Measurements from ENCODE around the gene CREB5. TPM values are rescaled to one million over a fixed set of nuclear protein-coding genes. Genes with fewer than 3 reads are reported as not detected.

The CREB5 gene
- total and polyA plus RNA-seq, 11 donors, result 7.6 to 38.7 (median 15.2) TPM

- Histone ChIP-seq H3K27ac (no peak overlapping the region), H3K36me3 (no peaks in the 10 kb centered on the region), H3K27me3 (no peaks in the 10 kb centered on the region), H3K9me3 (no peaks in the 10 kb centered on the region), H3K4me1 (peaks cover 0 to 13% (median 0%) of the 10 kb centered on the region in 12 donors), H3K4me3 (no peak overlapping the region)
- WGBS, 4 donors, result 89 to 97% (median 95%) methylated on average over 2 of the region's 2 CpGs
- no peak for TF ChIP-seq CTCF (IDR thresholded peaks at IDR 0.05)
- no peak for TF ChIP-seq POLR2A (IDR thresholded peaks at IDR 0.05)
- intact Hi-C loops (cut with DNase I), result no loop called here
- DNase-seq (no peak), ATAC-seq (no peak)
Measured at GRCh38 chr7:28376634-28377033, 35.7 kb upstream of the CREB5 start.

GRCh38 chr7:28378574-28379149 lies 33.7 kb upstream of the CREB5 start:
- no peak for DNase-seq
- H3K4me3 ChIP-seq, result no peak overlapping the region
- H3K27me3 ChIP-seq, result no peaks in the 10 kb centered on the region
- H3K36me3 ChIP-seq, result no peaks in the 10 kb centered on the region
- H3K4me1 ChIP-seq, result peaks cover 0 to 6% (median 0%) of the 10 kb centered on the region in 12 donors
- H3K9me3 ChIP-seq, result no peaks in the 10 kb centered on the region
- ATAC-seq, result peak in 1 of 4 donors; percentile 39
- 50 to 58% (median 53%) methylated on average over 3 of the region's 3 CpGs for WGBS, 4 donors
- intact Hi-C loops (cut with DNase I), result no loop called here
- no peak for TF ChIP-seq POLR2A (IDR thresholded peaks at IDR 0.05)
- H3K27ac ChIP-seq, result no peak overlapping the region

- H3K4me3 ChIP-seq, result no peak overlapping the region
- intact Hi-C loops (cut with DNase I), result loop anchor here in 4 of 10 donors (5.0 to 10.0 kb wide), 4 partner anchors 69 to 87 kb away; no protein-coding TSS in a partner anchor
- peaks cover 0 to 6% (median 0%) of the 10 kb centered on the region in 12 donors for H3K4me1 ChIP-seq
- H3K36me3 ChIP-seq, result no peaks in the 10 kb centered on the region
- ATAC-seq, result no peak
- H3K27me3 ChIP-seq, result no peaks in the 10 kb centered on the region
- 57 to 59% (median 58%) methylated on average over 3 of the region's 3 CpGs for WGBS, 4 donors
- no peak for DNase-seq
- no peaks in the 10 kb centered on the region for H3K9me3 ChIP-seq
- no peak overlapping the region for H3K27ac ChIP-seq
- TF ChIP-seq CTCF (IDR thresholded peaks at IDR 0.05), result no peak
- no peak for TF ChIP-seq POLR2A (IDR thresholded peaks at IDR 0.05)
Measured at GRCh38 chr7:28381466-28381865, 30.9 kb upstream of the CREB5 start.

GRCh38 chr7:28382144-28382543 lies 30.2 kb upstream of the CREB5 start:
- Histone ChIP-seq H3K4me3 (no peak overlapping the region), H3K27me3 (no peaks in the 10 kb centered on the region), H3K9me3 (no peaks in the 10 kb centered on the region), H3K4me1 (peaks cover 0 to 6% (median 0%) of the 10 kb centered on the region in 12 donors), H3K27ac (no peak overlapping the region), H3K36me3 (no peaks in the 10 kb centered on the region)
- DNase-seq (no peak), ATAC-seq (no peak)
- intact Hi-C loops (cut with DNase I), result loop anchor here in 4 of 10 donors (5.0 to 10.0 kb wide), 4 partner anchors 70 to 87 kb away; no protein-coding TSS in a partner anchor
- no peak for TF ChIP-seq POLR2A (IDR thresholded peaks at IDR 0.05)
- no peak for TF ChIP-seq CTCF (IDR thresholded peaks at IDR 0.05)
- WGBS, 4 donors, result 89 to 97% (median 91%) methylated on average over 5 of the region's 5 CpGs
